Left kidney (tissue), 1 donor: ENCODE measurements around the gene MPZL1. TPM values are rescaled to one million over a fixed set of nuclear protein-coding genes. Genes with fewer than 3 reads are reported as not detected.

ENCODE experiments used
- polyA plus RNA-seq: library from polyadenylated mRNA; unstranded; fragments of 120-200 nt; gene quantifications from one replicate; pipeline ENCODE4 v1.2.1, GENCODE V29; 2013; ENCODE audit not compliant: insufficient read length

The MPZL1 gene
- polyA plus RNA-seq, 1 donor, result 137 TPM

Other genes starting within 250 kb of the MPZL1 start
- gene CD247, start 203.5 kb upstream of the MPZL1 start, polyA plus RNA-seq, result 0.42 TPM
- gene CREG1, start 168.2 kb upstream of the MPZL1 start, polyA plus RNA-seq, result 119 TPM
- gene RCSD1, start 91.8 kb upstream of the MPZL1 start, polyA plus RNA-seq, result 12.0 TPM
- gene ADCY10, start 192.2 kb downstream of the MPZL1 start, polyA plus RNA-seq, result 0.83 TPM
- gene DCAF6, start 214.7 kb downstream of the MPZL1 start, polyA plus RNA-seq, result 85.3 TPM
- gene MPC2, start 215.1 kb downstream of the MPZL1 start, polyA plus RNA-seq, result 178 TPM